ENCODE data around the gene RPUSD1. TPM values are rescaled to one million over a fixed set of nuclear protein-coding genes. Genes with fewer than 3 reads are reported as not detected.
"Not testable (repeated sequence)": the region's sequence is repeated elsewhere in the genome, so short reads cannot be mapped to it uniquely, and the experiment has no call there.

RPUSD1 gene
- total and polyA plus RNA-seq, 2 of the 13 experiments (the other 11 are each of a cell fraction or from before 2014, with no cell fraction given): 13.1 to 26.2 TPM

- not testable (repeated sequence) for H3K4me3 ChIP-seq (replicated peaks in 1 of 3; ENCODE audit: insufficient read depth in 1 of 3, low read depth in 2 of 3, low read length in 3 of 3)
Measured at GRCh38 chr16:776298-776697, 11.9 kb downstream of the RPUSD1 start.

GRCh38 chr16:775236-775796 lies 12.9 kb downstream of the RPUSD1 start:
- POLR2A ChIA-PET: no interaction called here
- no TSS peak for BruUV-seq (replicated peaks)
- H3K9me3 ChIP-seq (ENCODE audit: low read length): no peaks in the 10 kb centered on the region
- ATAC-seq (no peak), DNase-seq (ENCODE audit: low spot score) (no peak), FAIRE-seq (no peak)
- no peaks in the 10 kb centered on the region for H3K4me1 ChIP-seq (ENCODE audit: insufficient read depth, low read length)
- H3K36me3 ChIP-seq (replicated peaks in 1 of 2; ENCODE audit: control insufficient read depth in 1 of 2, insufficient read depth in 2 of 2, low read length in 2 of 2): no peaks in the 10 kb centered on the region
- H3K27me3 ChIP-seq (ENCODE audit: control insufficient read depth in 1 of 2, insufficient read depth in 2 of 2, low read length in 2 of 2): peaks cover 6 to 48% of the 10 kb centered on the region in 2 experiments
- H4K20me1 ChIP-seq (ENCODE audit: insufficient read depth, low read length): 0 out of 2 replicates have a peak, but pooled peaks cover 2% of the 10 kb centered on the region
- 19% methylated on average over 8 of the region's 36 CpGs for WGBS (ENCODE audit: low lambda C conversion rate)
- no peaks in the 10 kb centered on the region for H3K79me2 ChIP-seq (ENCODE audit: insufficient read depth, low read length)
- in situ Hi-C loops (cut with HindIII; ENCODE audit: extremely low pct_ligation_motif_present, low pct_unique_long_range_greater_than_20kb) (no loop called here), intact Hi-C loops (cut with micrococcal nuclease; ENCODE audit: unreplicated experiment) (no loop called here)
- no peak overlapping the region for H2AFZ ChIP-seq (ENCODE audit: low read length)
- no peak overlapping the region for H3K27ac ChIP-seq (ENCODE audit: extremely low read length, insufficient read depth, low read length)
- no peak overlapping the region for H3K9ac ChIP-seq (ENCODE audit: insufficient read depth, low read depth, low read length)
- CTCF ChIA-PET (ENCODE audit: low intra/inter-chr PET ratio, low total read pairs): no interaction called here
- no peak overlapping the region for H3K4me3 ChIP-seq (replicated peaks in 1 of 3; ENCODE audit: insufficient read depth in 1 of 3, low read depth in 2 of 3, low read length in 3 of 3)
- H3K4me2 ChIP-seq (ENCODE audit: low read depth, low read length): no peak overlapping the region
- no peak for TF ChIP-seq ZBTB37 (CRISPR knock-in tag; IDR thresholded peaks at IDR 0.05)
- TF ChIP-seq ZNF274 (CRISPR knock-in tag; IDR thresholded peaks at IDR 0.05): no peak
- no peak for TF ChIP-seq ELK4 (CRISPR knock-in tag; IDR thresholded peaks at IDR 0.05; ENCODE audit: borderline replicate concordance)
- TF ChIP-seq ZNF414 (CRISPR knock-in tag; IDR thresholded peaks at IDR 0.05): no peak
- no peak for TF ChIP-seq ZNF281 (CRISPR knock-in tag; IDR thresholded peaks at IDR 0.05; ENCODE audit: borderline replicate concordance)
- TF ChIP-seq ZKSCAN8 (CRISPR knock-in tag; IDR thresholded peaks at IDR 0.05; ENCODE audit: borderline replicate concordance): no peak

More at GRCh38 chr16:776298-776697, 11.9 kb downstream of the RPUSD1 start:
- H2AFZ ChIP-seq (ENCODE audit: low read length); FAIRE-seq; BruUV-seq (replicated peaks); intact Hi-C loops (cut with micrococcal nuclease; ENCODE audit: unreplicated experiment); H3K4me2 ChIP-seq (ENCODE audit: low read depth, low read length); H3K27ac ChIP-seq (ENCODE audit: extremely low read length, insufficient read depth, low read length); POLR2A ChIA-PET; CTCF ChIA-PET (ENCODE audit: low intra/inter-chr PET ratio, low total read pairs); H3K36me3 ChIP-seq (replicated peaks in 1 of 2; ENCODE audit: control insufficient read depth in 1 of 2, insufficient read depth in 2 of 2, low read length in 2 of 2); H3K9me3 ChIP-seq (ENCODE audit: low read length); ATAC-seq; H3K4me1 ChIP-seq (ENCODE audit: insufficient read depth, low read length); in situ Hi-C loops (cut with HindIII; ENCODE audit: extremely low pct_ligation_motif_present, low pct_unique_long_range_greater_than_20kb); H3K9ac ChIP-seq (ENCODE audit: insufficient read depth, low read depth, low read length); DNase-seq (ENCODE audit: low spot score); H4K20me1 ChIP-seq (ENCODE audit: insufficient read depth, low read length); H3K79me2 ChIP-seq (ENCODE audit: insufficient read depth, low read length): not testable (repeated sequence)
- 44% methylated on average over 6 of the region's 10 CpGs for WGBS (ENCODE audit: low lambda C conversion rate)
- peaks cover 8 to 57% of the 10 kb centered on the region in 2 experiments for H3K27me3 ChIP-seq (ENCODE audit: control insufficient read depth in 1 of 2, insufficient read depth in 2 of 2, low read length in 2 of 2)
